Epithelial cell of proximal tubule (primary cell): Measurements from ENCODE around the gene ASXL2. TPM values are rescaled to one million over a fixed set of nuclear protein-coding genes. Genes with fewer than 3 reads are reported as not detected.

Source experiments
- DNase-seq: peaks from one replicate; pipeline ENCODE4 v3.0.0-alpha.2; 2011; ENCODE audit warnings: low read depth
- H3K4me3 ChIP-seq: 2 replicates; pipeline ENCODE4 v1.5.1; 2011; ENCODE audit warnings: low read depth, mild to moderate bottlenecking, low read length
- total RNA-seq: library from RNA; depleted of rRNA; stranded (reverse); fragments of >200 nt; gene quantifications from 2 replicates; pipeline ENCODE4 v1.2.3, GENCODE V29; 2015
- TF ChIP-seq, protein P1 (sequence below): conservative IDR thresholded peaks from 2 replicates; pipeline ENCODE4 v1.5.1; 2012; ENCODE audit warnings: low read depth, mild to moderate bottlenecking, low read length

ASXL2 gene
- total RNA-seq, 1 donor from 2014 or later, result 10.1 TPM

DNA sequence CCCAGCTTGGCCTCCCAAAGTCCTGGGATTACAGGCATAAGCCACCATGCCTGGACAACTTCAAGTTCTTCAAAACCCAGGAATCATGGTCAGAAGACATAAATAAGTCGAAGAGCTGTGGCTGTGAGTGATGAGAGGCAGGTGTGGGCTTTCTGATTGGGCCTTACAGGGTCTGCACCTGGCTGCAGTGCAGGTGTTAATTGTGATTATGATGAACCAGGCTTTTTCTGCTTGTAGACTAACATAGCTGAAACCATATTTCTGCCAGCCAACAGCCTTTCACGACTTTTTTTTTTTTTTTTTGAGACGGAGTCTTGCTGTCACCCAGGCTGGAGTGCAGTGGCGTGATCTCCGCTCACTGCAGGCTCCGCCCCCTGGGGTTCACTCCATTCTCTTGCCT, 190.1 kb downstream of the ASXL2 start:
- TF ChIP-seq, protein P1, sequence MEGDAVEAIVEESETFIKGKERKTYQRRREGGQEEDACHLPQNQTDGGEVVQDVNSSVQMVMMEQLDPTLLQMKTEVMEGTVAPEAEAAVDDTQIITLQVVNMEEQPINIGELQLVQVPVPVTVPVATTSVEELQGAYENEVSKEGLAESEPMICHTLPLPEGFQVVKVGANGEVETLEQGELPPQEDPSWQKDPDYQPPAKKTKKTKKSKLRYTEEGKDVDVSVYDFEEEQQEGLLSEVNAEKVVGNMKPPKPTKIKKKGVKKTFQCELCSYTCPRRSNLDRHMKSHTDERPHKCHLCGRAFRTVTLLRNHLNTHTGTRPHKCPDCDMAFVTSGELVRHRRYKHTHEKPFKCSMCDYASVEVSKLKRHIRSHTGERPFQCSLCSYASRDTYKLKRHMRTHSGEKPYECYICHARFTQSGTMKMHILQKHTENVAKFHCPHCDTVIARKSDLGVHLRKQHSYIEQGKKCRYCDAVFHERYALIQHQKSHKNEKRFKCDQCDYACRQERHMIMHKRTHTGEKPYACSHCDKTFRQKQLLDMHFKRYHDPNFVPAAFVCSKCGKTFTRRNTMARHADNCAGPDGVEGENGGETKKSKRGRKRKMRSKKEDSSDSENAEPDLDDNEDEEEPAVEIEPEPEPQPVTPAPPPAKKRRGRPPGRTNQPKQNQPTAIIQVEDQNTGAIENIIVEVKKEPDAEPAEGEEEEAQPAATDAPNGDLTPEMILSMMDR, result no peak
- H3K4me3 ChIP-seq, result no peak overlapping the region
- no peak for DNase-seq

DNA sequence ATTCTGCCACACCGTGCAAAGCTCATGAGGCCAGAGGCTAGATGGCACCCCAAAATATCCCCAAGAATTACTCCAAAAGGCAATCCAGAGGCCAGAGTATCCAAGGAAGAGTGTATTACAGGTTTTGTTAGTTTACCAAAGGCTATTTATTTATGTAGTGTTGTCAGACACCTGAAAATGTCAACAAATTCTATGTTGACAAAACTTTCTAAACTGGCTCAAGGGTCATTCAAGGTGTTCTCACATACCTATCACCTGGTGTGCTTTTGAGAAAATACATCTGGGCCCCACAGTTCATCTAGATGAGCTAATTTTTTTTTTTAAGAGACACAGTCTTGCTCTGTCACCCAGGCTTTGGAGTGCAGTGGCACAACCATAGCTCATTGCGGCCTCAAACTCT, 192.5 kb downstream of the ASXL2 start:
- DNase-seq, result no peak
- TF ChIP-seq, protein P1, result no peak
- H3K4me3 ChIP-seq, result no peak overlapping the region

DNA sequence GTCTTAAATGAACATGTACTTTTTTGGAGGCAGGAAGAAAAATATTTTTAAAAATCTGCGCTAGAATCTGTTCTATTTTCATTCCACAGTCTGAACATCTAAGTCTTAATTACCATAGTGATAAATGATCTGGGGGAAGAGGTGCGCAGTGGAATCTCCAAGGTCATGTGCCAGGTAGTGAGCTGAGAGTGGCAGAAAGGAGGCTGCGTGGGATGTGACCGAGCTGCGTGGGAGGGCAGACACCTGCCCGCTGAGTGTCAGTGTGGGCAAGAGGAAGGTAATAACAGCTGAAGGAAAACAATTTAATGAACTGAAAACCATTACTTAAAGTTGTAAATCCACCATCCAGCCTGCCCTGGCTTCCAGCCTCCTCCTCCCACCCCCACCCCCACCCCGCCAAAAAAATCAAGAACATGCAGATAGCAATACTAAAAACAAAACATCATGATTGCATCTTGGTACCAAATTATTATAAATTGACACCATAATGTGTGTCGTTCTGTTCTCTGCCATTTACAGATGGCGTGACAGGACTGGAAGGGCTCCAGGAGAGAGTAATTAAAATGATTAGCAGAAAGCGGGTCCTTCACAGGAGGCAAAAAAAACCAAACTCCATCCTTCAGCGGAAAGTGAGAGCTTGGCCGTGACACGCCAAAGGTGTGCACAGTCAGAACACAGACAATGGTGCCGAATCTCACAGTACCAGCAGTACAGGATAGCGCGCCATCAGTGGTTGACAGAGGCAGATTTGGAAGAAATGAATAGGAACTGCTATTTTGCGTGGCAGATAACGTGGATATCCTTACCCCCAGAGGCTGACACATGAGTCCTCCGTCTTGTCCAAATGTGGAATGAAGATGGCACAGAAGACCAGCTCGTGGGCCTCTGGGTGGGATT, 193.5 kb downstream of the ASXL2 start:
- TF ChIP-seq, protein P1, result no peak
- no peak for DNase-seq

More for the DNA sequence above, 193.5 kb downstream of the ASXL2 start:
- H3K4me3 ChIP-seq, result no peak overlapping the region

Other genes starting within 250 kb of the ASXL2 start
- gene DTNB, start 204.9 kb downstream of the ASXL2 start, total RNA-seq, result 4.8 and 5.6 TPM in 2 replicates
- gene KIF3C, start 104.0 kb upstream of the ASXL2 start, total RNA-seq, result 26.3 and 30.1 TPM in 2 replicates
- gene RAB10, start 155.6 kb upstream of the ASXL2 start, total RNA-seq, result 90.4 and 154 TPM in 2 replicates